A549 (cell line): Measurements from ENCODE around the gene DNAJB6. TPM values are rescaled to one million over a fixed set of nuclear protein-coding genes. Genes with fewer than 3 reads are reported as not detected.

ENCODE experiments used
- ATAC-seq, 2 experiments: fragments of 200-7000 bp in 1 of 2; fragments of >200 bp in 1 of 2; cut with Nextera tagmentation in 1 of 2; cut with Tn5 transposase in 1 of 2; 3 replicates each; pipeline versions ENCODE4 v1.8.0 to v1.9.1; 2018 to 2020; ENCODE audit warnings: mild to moderate bottlenecking in 1 of 2, moderate library complexity in 1 of 2
- CTCF ChIA-PET: fragments of 300-600 bp; sonication (Branson Sonifier 250); formaldehyde crosslinking; extraction: SDS; loops from one replicate; lab custom pipeline; 2021; ENCODE audit warnings: antibody characterized with exemption, inconsistent platforms; lab: Yijun Ruan, JAX
- POLR2A ChIA-PET: fragments of 350-600 bp; formaldehyde crosslinking; extraction: SDS; loops from one replicate; lab custom pipeline; 2021; ENCODE audit warnings: antibody characterized with exemption, inconsistent platforms; lab: Yijun Ruan, JAX
- DNase-seq, 2 experiments: peaks; one replicate each; pipeline versions ENCODE4 v3.0.0 to v3.0.0-alpha.2; 2011 to 2016; ENCODE audit warnings: low read depth in 1 of 2, low spot score in 1 of 2
- FAIRE-seq: peaks from 2 replicates; lab custom pipeline; 2011; peaks lifted over from hg19 to GRCh38; lab: Jason Lieb, UNC
- H3K27ac ChIP-seq, 2 experiments: fragments of >200 bp; sonication (Bioruptor Twin); formaldehyde crosslinking; 3 replicates each; pipeline ENCODE4 v1.5.1; 2016 to 2017
- H3K4me1 ChIP-seq: fragments of >200 bp; sonication (Bioruptor Twin); formaldehyde crosslinking; 3 replicates; pipeline ENCODE4 v1.6.1; 2016
- H3K4me2 ChIP-seq: fragments of >200 bp; sonication (Bioruptor Twin); formaldehyde crosslinking; 3 replicates; pipeline ENCODE4 v1.6.1; 2016
- H3K4me3 ChIP-seq: fragments of >200 bp; sonication (Bioruptor Twin); formaldehyde crosslinking; 3 replicates; pipeline ENCODE4 v1.5.1; 2016
- H3K9me3 ChIP-seq: fragments of >200 bp; sonication (Bioruptor Twin); formaldehyde crosslinking; 3 replicates; pipeline ENCODE4 v1.6.1; 2016
- CBX2 ChIP-seq: fragments of 200-600 bp; sonication (generic); IDR thresholded peaks from 2 replicates; pipeline ENCODE4 v1.6.1; 2016; ENCODE audit warnings: low read depth, mild to moderate bottlenecking, borderline replicate concordance
- CBX8 ChIP-seq: fragments of 200-600 bp; sonication (generic); IDR thresholded peaks from 2 replicates; pipeline ENCODE4 v1.6.1; 2016
- CEBPB ChIP-seq, 2 experiments: fragments of >200 bp in 1 of 2; sonication (Bioruptor Twin) in 1 of 2; formaldehyde crosslinking in 1 of 2; IDR thresholded peaks; 2 replicates each; pipeline ENCODE4 v1.6.1; 2012 to 2016
- CTCF ChIP-seq: fragments of >200 bp; sonication (Bioruptor Twin); formaldehyde crosslinking; IDR thresholded peaks from 3 replicates; pipeline ENCODE4 v1.5.1; 2016
- E2F6 ChIP-seq: IDR thresholded peaks from 2 replicates; pipeline ENCODE4 v1.6.1; 2012; ENCODE audit warnings: low read depth, borderline replicate concordance
- EHMT2 ChIP-seq: fragments of 200-600 bp; sonication (generic); IDR thresholded peaks from 2 replicates; pipeline ENCODE4 v1.6.1; 2016; ENCODE audit warnings: antibody characterized with exemption, low read depth, mild to moderate bottlenecking, moderate library complexity
- FOSL2 ChIP-seq, 2 experiments: fragments of 450-650 bp in 1 of 2; fragments of >200 bp in 1 of 2; sonication (Bioruptor Twin) in 1 of 2; formaldehyde crosslinking; IDR thresholded peaks; 2 replicates each; pipeline versions ENCODE4 v1.5.0 to v1.6.1; 2016 to 2020; ENCODE audit warnings: mild to moderate bottlenecking in 1 of 2, moderate library complexity in 1 of 2
- FOXS1 ChIP-seq: fragments of 250-450 bp; sonication (Bioruptor Pico); IDR thresholded peaks from 2 replicates; pipeline ENCODE4 v1.5.0; 2020; ENCODE audit warnings: mild to moderate bottlenecking, moderate library complexity
- HDAC2 ChIP-seq: fragments of 200-600 bp; sonication (generic); IDR thresholded peaks from 2 replicates; pipeline ENCODE4 v1.6.1; 2016
- HOXA7 ChIP-seq: fragments of 250-450 bp; sonication (Bioruptor Pico); IDR thresholded peaks from 2 replicates; pipeline ENCODE4 v1.5.0; 2020; ENCODE audit warnings: mild to moderate bottlenecking, moderate library complexity
- HOXB13 ChIP-seq: fragments of 250-450 bp; sonication (Bioruptor Pico); IDR thresholded peaks from 2 replicates; pipeline ENCODE4 v1.5.0; 2020; ENCODE audit warnings: low read depth, mild to moderate bottlenecking, moderate library complexity
- MAFK ChIP-seq: fragments of 450-650 bp; IDR thresholded peaks from 2 replicates; pipeline ENCODE4 v1.6.1; 2014; ENCODE audit not compliant: partially characterized antibody
- MAZ ChIP-seq: fragments of 150-350 bp; IDR thresholded peaks from 2 replicates; pipeline ENCODE4 v1.6.1; 2014; ENCODE audit warnings: antibody characterized with exemption, low read depth, low read length, borderline replicate concordance
- MYC ChIP-seq: IDR thresholded peaks from 2 replicates; pipeline ENCODE4 v1.6.1; 2012; ENCODE audit warnings: mild to moderate bottlenecking, inconsistent platforms, low read length, improper control_type of control experiment, borderline replicate concordance
- NFE2L2 ChIP-seq: fragments of 150-350 bp; conservative IDR thresholded peaks from 2 replicates; pipeline ENCODE4 v1.6.1; 2014; ENCODE audit warnings: low read length
- NPAS2 ChIP-seq: fragments of 250-450 bp; sonication (Bioruptor Pico); IDR thresholded peaks from 2 replicates; pipeline ENCODE4 v1.8.0; 2022; ENCODE audit warnings: mild to moderate bottlenecking, moderate library complexity, borderline replicate concordance
- PHF8 ChIP-seq: fragments of 200-600 bp; sonication (generic); IDR thresholded peaks from 2 replicates; pipeline ENCODE4 v1.6.1; 2016; ENCODE audit warnings: low read depth, mild to moderate bottlenecking, antibody characterized with exemption, moderate library complexity, borderline replicate concordance
- POLR2A ChIP-seq: IDR thresholded peaks from 2 replicates; pipeline ENCODE4 v1.6.1; 2012; ENCODE audit warnings: mild to moderate bottlenecking, low read length
- POLR2AphosphoS2 ChIP-seq: conservative IDR thresholded peaks from 2 replicates; pipeline ENCODE4 v1.6.1; 2012; ENCODE audit warnings: low read length, improper control_type of control experiment, inconsistent platforms
- SMC3 ChIP-seq: fragments of >200 bp; sonication (Bioruptor Twin); formaldehyde crosslinking; IDR thresholded peaks from 3 replicates; pipeline ENCODE4 v1.6.1; 2018; ENCODE audit warnings: inconsistent platforms
- USF2 ChIP-seq: fragments of 450-650 bp; IDR thresholded peaks from 2 replicates; pipeline ENCODE4 v1.6.1; 2014; ENCODE audit warnings: antibody characterized with exemption
- ZC3H11A ChIP-seq: fragments of 450-650 bp; IDR thresholded peaks from 2 replicates; pipeline ENCODE4 v1.6.1; 2014; ENCODE audit warnings: antibody characterized with exemption, mild to moderate bottlenecking
- ZFP36 ChIP-seq: fragments of 450-650 bp; IDR thresholded peaks from 2 replicates; pipeline ENCODE4 v1.6.1; 2014; ENCODE audit warnings: borderline replicate concordance; ENCODE audit not compliant: partially characterized antibody
- ZSCAN20 ChIP-seq: fragments of 250-450 bp; sonication (Bioruptor Pico); IDR thresholded peaks from 2 replicates; pipeline ENCODE4 v1.8.0; 2022; ENCODE audit warnings: mild to moderate bottlenecking, moderate library complexity
- WGBS: methylation state at CpG from one replicate; pipeline ENCODE4 v1.1.6; 2017; ENCODE audit errors: missing lambda C conversion rate; 5-methylcytosine and 5-hydroxymethylcytosine counted together
- polyA plus RNA-seq, 4 experiments: library from polyadenylated mRNA; depleted of rRNA in 3 of 4; stranded (reverse); fragments of >200 nt; fragmentation: RNase III in 1 of 4; extraction: RNeasy Plus Mini Kit Qiagen cat#74134 plus additional on column Dnase treatment in 1 of 4; gene quantifications; 2 replicates in 3 of 4; 3 replicates in 1 of 4; pipeline ENCODE4 v1.2.3, GENCODE V29; 2011 to 2017
- TF ChIP-seq, protein P1 (sequence below): fragments of 250-450 bp; sonication (Bioruptor Pico); IDR thresholded peaks from 2 replicates; pipeline ENCODE4 v1.5.0; 2020; ENCODE audit warnings: low read depth, mild to moderate bottlenecking, moderate library complexity

DNAJB6 gene
- polyA plus RNA-seq, 2 of the 4 experiments (the other 2 are of a cell fraction) = 117 to 136 TPM

DNA sequence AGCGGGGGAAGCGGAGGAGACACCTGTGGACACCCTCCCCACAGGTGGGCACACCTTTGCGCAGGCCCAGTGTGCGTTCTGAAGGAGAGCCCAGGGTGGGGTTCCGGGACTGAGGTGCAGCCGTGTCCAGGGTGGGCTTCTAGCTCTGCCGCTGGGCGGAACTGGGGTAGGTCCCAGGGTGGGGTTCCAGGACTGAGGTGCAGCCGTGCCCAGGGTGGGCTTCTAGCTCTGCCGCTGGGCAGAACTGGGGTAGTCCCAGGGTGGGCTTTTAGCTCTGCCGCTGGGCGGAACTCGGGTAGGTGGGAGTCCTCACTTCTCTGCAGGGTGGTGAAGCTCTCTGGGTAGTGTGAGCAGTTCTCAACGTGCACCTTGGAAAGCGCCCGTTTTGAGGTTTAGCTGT lies 78.7 kb downstream of the DNAJB6 start:
- POLR2A ChIA-PET = no interaction called here
- Histone ChIP-seq H3K4me1 (no peaks in the 10 kb centered on the region), H3K4me2 (no peak overlapping the region), H3K9me3 (no peaks in the 10 kb centered on the region), H3K4me3 (no peak overlapping the region), H3K27ac (no peak overlapping the region)
- WGBS = 95% methylated on average over 12 of the region's 16 CpGs
- no peak for FAIRE-seq
- ATAC-seq = no peak
- CTCF ChIA-PET = interaction anchor here (0.5 to 1.5 kb wide), 3 partner anchors 18 to 1642 kb away, joined by 3 read pairs; no protein-coding TSS in a partner anchor
- no peak for TF ChIP-seq E2F6
- TF ChIP-seq, protein P1, sequence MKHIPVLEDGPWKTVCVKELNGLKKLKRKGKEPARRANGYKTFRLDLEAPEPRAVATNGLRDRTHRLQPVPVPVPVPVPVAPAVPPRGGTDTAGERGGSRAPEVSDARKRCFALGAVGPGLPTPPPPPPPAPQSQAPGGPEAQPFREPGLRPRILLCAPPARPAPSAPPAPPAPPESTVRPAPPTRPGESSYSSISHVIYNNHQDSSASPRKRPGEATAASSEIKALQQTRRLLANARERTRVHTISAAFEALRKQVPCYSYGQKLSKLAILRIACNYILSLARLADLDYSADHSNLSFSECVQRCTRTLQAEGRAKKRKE (CRISPR knock-in tag) = no peak
- no peak for TF ChIP-seq EHMT2
- no peak for TF ChIP-seq NPAS2 (CRISPR knock-in tag)
- no peak for TF ChIP-seq ZFP36
- TF ChIP-seq POLR2AphosphoS2 = no peak
- TF ChIP-seq HOXA7 (CRISPR knock-in tag) = no peak
- TF ChIP-seq MYC = no peak
- TF ChIP-seq CEBPB (IDR thresholded peaks at IDR 0.05) = no peak
- TF ChIP-seq NFE2L2 = no peak
- TF ChIP-seq FOSL2 (IDR thresholded peaks at IDR 0.05) = no peak
- no peak for TF ChIP-seq FOSL2 (CRISPR knock-in tag; IDR thresholded peaks at IDR 0.05)
- TF ChIP-seq POLR2A = no peak
- DNase-seq = no peak

DNA sequence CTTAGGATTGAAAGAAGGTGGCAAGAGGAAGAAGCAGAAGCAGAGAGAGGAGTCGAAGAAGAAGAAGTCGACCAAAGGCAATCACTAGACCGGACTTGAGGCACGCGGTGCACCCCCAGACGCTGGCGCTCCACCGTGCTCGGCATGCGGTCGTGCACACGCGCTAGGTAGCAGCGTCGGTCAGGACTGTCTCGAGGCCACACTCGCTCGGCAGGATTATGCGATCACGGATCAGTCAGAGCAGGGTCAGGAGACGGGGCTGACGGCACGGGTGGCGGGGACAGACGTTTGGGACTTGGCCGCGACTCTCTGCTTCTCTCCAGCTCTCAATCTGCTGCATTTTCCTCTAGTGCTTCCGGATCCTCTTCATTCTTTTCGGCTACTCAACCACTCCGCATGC lies 79.2 kb downstream of the DNAJB6 start:
- ATAC-seq = no peak
- Histone ChIP-seq H3K27ac (no peak overlapping the region), H3K4me1 (no peaks in the 10 kb centered on the region), H3K4me2 (no peak overlapping the region), H3K9me3 (no peaks in the 10 kb centered on the region), H3K4me3 (no peak overlapping the region)
- 96% methylated on average over 30 of the region's 30 CpGs for WGBS
- no peak for FAIRE-seq
- POLR2A ChIA-PET = no interaction called here
- CTCF ChIA-PET = interaction anchor here (1.1 kb wide), 1 partner anchor 19 kb away, joined by 3 read pairs; no protein-coding TSS in a partner anchor
- DNase-seq = no peak
- no peak for TF ChIP-seq ZC3H11A
- TF ChIP-seq POLR2AphosphoS2 = no peak
- TF ChIP-seq USF2 = no peak
- no peak for TF ChIP-seq HOXB13
- TF ChIP-seq MAZ = no peak
- TF ChIP-seq E2F6 = no peak
- TF ChIP-seq CBX2 = no peak
- TF ChIP-seq HDAC2 = no peak
- TF ChIP-seq PHF8 = no peak
- no peak for TF ChIP-seq HOXA7 (CRISPR knock-in tag)

GRCh38 chr7:157418204-157419034 lies 81.6 kb downstream of the DNAJB6 start:
- CTCF ChIA-PET = no interaction called here
- H3K4me2 ChIP-seq = no peak overlapping the region
- TF ChIP-seq SMC3 (no peak), MAFK (no peak), FOXS1 (no peak), ZSCAN20 (no peak), CBX8 (no peak), POLR2A (no peak), CBX2 (no peak), CTCF (no peak), HOXB13 (no peak)
- DNase-seq (no peak), ATAC-seq (no peak; a peak in 1 of 6 replicates), FAIRE-seq (no peak)
- no peak overlapping the region for H3K4me3 ChIP-seq
- WGBS = 93% methylated on average over 29 of the region's 41 CpGs
- H3K9me3 ChIP-seq = no peaks in the 10 kb centered on the region
- H3K27ac ChIP-seq = no peak overlapping the region
- POLR2A ChIA-PET = no interaction called here
- H3K4me1 ChIP-seq = no peaks in the 10 kb centered on the region
